ENCODE results near the gene ACSL5.
"Not testable (repeated sequence)": the region's sequence is repeated elsewhere in the genome, so short reads cannot be mapped to it uniquely, and the experiment has no call there.

Gene ACSL5

DNA sequence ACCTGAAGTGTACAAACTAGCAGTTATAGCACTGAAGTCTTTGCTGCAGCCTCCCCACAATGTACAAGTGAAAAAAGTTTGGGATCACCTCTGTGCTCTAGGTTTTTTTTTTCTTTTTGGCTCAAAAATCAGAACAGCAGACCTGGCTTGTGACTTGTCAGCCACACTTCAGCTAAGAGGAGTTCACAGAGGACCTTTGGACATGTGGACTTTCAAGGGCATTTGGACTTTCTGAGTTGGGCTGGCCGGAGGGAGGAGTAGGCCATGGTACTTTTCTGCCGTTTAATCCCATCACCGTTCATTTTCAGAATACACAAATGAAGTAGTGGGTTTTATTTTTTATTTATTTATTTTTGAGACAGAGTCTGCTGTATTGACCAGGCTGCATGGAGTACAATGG is 21.9 kb upstream of the ACSL5 start:
- no peak for FAIRE-seq

DNA sequence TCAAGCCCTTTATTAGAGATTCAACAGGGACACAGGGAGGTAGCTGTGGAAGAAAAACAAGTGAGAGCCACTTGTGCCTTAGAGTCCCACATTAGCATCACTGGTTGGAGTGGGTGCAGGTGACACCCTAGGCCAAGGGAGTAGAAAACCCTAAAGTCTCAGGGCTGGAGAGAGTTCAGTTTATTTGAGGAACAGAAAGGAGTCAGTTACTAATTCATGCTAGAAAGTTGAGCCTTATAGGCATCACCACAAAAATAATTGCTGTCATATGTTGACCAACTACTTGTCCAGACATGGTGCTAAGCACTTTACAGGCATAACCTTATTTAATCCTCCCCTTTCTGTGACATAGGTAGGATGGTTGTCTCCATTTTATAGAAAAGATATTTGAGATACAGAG is 20.9 kb upstream of the ACSL5 start:
- no peak for FAIRE-seq

DNA sequence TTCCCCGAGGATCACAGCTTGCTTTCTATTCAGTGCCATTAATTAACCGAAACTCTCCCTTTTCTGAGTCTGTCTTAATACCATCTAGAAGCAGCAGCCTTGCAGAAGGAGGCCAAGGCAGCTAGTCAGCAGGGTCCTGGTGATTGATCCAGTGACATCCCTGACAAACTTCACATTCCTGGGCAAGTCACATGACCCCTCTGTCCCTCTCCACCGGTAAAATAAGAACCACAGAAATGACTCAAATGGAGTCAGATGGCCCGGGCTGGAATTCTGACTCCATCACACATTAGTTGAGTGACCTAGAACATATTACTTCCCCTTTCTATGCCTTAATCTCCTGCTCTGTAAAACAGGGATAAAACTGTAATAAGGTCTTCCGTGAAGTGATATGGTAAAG is 17.2 kb upstream of the ACSL5 start:
- FAIRE-seq: no peak

DNA sequence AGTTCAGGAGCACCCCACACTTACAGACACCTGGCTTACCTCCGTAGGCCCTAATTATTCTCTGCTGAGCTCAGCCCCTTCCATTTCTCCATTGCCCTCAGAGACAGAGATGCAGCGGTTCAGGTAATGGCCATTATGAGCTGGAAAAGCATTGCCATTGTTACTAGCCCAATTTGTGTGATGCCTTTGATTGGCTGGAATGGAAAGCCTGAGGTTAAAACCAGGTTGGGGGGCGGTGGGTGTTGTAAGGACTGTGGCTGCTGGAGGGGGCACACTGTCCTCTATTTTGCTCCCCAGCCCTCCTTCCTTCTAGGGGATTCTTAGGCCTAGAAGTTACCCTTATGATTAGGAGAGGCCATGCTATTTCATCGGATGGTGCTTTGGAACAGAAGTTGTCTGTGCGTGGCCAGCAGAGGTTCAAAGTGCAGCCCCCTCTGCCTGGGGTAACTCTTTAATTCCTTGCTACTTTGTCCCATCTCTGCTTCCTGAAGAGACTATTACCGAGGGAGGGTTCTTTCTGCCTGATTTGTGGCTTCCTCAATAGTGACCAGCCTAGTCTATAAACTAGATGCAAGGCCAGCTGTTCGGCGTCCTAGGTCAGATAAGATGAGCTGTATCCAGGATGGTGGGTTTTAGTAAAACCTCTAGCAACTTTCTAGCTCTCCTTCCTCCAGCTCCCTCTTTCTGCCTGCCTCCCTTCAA is 14.2 kb upstream of the ACSL5 start:
- FAIRE-seq: no peak

DNA sequence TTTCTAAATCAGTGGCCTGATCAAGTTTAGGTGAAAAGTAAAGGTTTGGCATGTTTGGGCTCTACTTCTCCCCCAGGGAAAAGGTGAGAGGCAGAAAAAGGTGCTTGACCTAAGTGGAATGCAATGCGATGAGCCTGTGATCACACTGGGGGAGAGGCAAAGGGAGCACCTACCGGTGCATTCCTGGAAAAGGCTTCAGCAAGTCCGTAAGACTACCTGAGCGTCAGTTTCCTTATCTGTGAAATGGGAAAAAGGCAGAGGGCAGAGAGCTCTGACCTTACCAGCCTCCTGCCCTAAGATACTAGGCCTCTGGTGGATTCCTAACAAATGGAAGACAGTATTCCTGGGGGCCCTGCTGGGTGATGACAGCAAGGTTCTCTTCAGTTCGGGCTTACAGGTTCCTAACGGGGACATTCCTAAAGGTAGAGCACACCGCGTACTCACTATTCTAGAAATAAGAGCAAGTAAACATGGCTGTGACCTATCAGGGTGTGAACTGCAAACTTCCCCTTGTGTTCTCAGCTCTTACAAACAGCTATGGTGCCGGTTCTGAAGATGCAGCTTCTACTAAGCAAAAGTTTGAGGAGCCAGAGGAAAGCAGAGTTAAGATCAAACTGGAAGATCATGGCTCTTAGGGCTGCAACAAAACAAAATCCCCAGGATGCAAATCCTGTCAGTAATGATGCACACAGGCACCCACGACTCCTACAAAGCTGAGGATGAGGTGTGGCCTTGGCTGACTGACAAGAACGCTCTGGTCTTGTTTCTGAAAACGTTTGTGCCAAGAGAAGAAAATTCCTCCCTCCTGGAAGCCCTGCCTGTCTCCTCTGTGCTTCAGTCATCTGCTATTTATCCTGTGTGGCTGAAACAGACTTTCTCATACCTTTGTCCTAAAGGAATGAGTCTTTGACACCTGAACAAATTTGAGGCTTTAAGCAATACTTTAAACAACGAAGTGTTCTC is 13.3 kb upstream of the ACSL5 start:
- no peak for FAIRE-seq

DNA sequence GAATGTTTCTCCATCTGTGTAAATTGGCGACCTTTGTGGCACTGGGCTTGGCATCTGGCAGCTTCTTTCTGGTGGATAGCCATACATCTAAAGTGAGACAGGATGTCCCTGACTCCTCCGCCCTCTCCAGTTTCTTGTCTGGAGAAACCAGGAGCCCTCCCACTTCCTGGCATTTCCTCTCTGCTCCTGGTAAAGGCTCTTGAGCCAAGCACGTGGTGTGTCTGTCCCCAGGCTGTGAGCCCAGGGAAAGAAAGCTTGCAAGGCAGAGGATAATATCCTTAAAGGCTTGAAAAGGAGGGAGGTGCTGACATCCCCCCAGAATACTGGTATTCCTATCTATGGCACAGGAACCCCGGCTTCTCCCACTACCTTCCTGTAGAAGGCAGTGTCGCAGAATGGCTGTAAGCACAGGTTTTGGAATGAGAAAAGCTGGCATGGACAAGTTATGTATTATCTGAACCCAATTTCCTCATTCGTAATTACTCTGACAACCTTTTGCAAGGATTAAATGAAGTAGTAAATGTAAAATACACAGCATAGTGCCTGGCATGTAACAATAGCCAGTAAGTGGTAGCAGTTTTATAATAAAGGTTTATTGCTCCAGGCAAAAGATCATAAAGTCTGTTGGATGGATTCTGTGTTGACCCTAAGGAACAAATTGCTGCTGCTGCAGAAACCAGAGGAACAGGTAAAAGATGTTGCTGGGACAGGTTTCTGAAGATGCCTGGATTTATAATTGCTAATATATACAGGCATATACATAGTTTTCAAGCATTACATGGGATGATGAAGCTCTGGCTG is 11.8 kb upstream of the ACSL5 start:
- no peak for FAIRE-seq

DNA sequence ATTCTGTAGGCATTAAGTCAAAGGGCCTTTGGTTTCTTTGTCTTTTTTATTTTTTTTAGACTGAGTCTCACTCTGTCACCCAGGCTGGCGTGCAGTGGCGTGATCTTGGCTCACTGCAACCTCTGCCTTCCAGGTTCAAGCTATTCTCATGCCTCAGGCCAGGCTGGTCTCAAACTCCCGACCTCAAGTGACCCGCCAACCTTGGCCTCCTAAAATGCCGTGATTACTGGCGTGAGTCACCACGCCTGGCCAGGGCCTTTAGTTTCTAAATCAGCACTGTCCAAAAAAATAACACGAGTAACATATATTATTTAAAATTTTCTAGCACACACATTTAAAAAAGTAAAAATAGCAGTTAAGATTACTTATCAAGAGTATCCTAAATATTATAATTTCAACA is 11.1 kb upstream of the ACSL5 start:
- no peak for FAIRE-seq

DNA sequence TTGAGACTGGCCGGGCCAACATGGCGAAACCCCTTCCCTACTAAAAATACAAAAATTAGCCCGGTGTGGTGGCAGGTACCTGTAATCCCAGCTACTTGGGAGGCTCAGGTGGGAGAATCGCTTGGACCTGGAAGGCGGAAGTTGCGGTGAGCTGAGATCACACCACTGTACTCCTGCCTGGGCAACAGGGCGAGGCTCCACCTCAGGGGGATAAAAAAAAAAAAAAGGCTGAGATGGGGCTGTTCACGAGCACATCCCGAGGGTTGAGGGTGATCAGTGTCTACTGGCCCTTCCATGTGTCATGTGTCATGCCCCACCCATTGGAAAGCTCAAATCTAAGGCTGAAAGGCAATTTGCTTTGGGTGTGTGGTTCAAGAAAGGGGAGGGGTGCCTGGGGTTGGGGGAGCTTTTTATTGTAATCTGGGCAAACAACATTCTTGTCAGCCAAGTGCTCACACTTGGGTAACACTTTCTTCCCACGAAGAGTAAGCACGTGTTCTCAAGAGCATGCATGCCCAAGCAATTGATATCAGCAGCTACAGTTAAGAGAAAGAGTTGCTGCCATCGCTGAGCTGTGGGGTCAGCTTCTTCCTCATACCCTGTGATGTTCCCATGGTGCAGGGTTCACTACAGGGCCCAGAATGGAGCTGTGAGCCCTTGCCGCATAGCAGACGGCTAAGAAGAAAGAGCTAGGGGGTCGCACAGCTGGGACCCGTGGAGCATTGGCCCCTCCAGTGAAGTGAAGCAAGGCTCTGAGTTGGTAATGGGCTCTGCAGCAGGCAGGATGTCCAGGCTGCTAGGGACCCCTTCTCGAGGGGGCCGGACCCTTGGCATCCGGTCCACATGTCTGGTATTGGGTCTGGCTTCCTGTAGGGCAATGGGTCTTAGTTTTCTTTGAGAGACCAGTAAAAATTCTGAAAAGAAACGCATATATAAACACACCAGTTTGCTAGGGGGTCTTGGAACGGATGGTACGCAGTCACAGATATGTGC is 9.9 kb upstream of the ACSL5 start:
- no peak for FAIRE-seq

DNA sequence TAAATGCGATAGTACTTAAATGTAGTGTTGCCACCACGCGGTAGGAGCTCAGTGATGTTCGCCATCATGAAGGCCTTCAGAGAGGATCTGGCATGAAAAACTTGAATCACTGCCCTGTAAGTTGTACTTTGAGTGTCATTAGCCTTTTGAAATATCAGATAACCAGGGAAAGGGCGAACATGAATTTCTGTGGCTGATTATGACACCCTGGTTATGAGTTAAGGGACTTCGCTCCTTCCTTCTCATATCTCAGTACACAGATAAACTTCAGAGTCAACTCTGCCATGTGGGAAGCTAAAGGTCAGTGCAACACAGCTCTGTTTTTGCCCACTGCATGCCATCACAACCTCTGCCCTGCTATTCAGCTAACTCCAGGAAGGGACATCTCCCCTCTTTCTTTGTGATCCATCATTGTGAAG is 8.9 kb upstream of the ACSL5 start:
- no peak for FAIRE-seq

DNA sequence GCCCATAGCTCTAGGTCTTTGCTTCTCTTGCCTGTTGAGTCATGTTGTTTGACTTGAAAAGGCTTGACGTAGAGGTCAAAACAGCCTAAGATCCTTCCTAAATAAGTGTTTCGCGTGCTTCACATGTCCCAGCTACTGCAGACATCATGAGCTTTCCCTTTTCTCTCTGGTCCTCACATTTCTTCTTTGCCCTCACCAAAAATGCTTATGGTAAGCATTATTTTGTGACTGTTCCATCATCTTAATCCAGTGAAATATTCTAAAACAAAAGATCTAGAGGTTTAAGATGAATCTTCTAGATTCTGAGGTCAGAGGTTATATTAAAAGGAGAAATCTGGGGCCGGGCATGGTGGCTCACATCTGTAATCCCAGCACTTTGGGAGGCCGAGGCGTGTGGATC is 8.5 kb upstream of the ACSL5 start:
- no peak for FAIRE-seq

DNA sequence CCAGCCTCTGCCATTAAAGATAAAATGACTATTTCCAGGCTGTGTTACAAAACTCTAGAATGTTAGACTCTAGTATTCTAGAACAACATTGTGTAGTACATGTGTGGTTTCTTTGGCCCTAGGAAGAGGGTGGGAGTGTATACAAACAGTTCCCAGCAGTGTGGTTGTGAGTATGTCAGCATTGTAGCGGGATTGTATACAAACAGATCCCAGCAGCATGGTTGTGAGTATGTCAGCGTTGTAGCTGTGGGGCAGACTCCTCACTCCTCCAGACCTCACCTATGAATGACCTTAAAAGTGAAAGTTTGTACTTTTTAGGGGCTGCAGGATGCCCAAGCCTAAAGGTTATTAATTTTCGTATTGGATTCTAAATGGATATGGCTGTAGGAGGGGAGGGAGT is 6.9 kb upstream of the ACSL5 start:
- FAIRE-seq: no peak

DNA sequence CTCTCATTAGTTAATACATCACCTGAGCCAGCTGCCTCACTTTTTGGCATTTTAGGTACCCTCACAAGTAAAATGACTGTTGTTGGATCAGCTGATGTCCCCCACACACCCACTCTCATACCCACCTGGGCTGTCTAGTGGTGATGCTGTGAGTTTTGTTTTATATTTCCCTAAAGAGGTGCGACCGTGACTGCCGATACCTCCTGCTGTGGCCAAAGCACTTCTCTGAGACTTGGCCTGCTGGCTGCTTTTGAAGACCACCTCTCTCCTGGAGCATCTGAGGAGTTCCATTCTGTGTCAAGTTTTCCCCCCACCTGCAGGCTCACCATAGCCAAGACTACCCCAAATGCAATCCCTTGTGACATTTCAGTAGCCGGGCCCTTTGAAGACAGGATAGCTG is 6.4 kb upstream of the ACSL5 start:
- FAIRE-seq: no peak

DNA sequence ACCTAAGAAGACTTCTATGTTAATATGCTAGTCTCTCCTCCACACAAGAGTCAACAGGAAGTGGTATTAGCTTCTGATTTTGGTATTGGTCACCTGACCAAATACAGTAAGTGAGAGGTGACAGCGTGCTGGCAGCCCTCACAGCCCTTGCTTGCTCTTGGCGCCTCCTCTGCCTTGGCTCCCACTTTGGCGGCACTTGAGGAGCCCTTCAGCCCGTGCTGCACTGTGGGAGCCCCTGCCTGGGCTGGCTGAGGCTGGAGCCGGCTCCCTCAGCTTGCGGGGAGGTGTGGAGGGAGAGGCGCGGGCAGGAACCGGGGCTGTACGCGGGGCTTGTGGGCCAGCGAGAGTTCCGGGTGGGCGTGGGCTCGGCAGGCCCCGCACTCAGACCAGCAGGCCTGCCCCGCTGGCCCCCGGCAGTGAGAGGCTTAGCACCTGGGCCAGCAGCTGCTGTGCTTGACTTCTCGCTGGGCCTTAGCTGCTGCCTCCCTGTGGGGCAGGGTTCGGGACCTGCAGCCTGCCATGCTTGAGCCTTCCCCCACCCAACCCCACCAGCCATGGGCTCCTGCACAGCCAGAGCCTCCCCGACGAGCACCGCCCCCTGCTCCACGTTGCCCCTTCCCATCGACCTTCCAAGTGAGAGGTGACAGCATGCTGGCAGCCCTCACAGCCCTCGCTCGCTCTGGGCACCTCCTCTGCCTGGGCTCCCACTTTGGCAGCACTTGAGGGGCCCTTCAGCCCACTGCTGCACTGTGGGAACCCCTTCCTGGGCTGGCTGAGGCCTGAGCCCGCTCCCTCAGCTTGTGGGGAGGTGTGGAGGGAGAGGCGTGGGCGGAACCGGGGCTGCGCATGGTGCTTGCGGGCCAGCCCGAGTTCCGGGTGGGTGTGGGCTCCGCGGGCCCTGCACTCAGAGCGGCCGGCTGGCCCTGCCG is 4.2 kb upstream of the ACSL5 start:
- FAIRE-seq: no peak

DNA sequence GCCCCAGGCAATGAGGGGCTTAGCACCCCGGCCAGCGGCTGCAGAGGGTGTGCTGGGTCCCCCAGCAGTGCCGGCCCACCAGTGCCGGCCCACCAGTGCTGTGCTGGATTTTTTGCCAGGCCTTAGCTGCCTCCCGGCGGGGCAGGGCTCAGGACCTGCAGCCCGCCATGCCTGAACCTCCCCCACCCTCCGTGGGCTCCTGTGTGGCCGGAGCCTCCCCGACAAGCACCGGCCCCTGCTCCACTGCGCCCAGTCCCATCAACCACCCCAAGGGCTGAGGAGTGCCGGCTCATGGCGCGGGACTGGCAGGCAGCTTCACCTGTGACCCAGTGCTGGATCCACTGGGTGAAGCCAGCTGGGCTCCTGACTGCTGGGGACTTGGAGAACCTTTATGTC is 3.5 kb upstream of the ACSL5 start:
- no peak for FAIRE-seq

DNA sequence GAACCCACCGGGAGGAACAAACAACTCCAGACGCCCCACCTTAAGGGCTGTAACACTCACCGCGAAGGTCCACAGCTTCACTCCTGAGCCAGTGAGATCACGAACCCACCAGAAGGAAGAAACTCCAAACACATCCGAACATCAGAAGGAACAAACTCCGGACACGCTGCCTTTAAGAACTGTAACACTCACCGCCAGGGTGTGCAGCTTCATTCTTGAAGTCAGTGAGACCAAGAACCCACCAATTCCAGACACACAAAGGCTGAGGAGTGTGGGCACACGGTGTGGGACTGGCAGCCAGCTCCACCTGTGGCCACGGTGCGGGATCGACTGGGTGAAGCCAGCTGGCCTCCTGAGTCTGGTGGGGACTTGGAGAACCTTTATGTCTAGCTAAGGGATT is 2.6 kb upstream of the ACSL5 start:
- not testable (repeated sequence) for FAIRE-seq

DNA sequence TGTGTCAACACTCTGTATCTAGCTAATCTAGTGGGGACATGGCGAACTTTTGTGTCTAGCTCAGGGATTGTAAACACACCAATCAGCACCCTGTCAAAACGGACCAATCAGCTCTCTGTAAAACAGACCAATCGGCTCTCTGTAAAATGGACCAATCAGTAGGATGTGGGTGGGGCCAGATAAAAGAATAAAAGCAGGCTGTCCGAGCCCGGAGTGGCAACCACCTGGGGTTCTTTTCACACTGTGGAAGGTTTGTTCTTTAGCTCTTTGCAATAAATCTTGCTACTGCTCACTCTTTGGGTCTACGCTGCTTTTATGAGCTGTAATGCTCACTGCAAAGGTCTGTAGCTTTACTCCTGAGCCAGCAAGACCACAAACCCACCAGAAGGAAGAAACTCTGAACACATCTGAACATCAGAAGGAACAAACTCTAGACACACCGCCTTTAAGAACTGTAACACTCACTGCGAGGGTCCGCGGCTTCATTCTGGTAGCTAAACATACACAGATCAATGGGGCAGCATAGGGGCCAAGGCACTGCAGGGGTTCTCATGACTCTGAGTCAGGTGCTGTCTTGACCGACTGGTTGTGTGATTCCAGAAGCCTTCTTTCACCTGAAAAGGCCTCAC is 1.6 kb upstream of the ACSL5 start:
- FAIRE-seq: not testable (repeated sequence)

DNA sequence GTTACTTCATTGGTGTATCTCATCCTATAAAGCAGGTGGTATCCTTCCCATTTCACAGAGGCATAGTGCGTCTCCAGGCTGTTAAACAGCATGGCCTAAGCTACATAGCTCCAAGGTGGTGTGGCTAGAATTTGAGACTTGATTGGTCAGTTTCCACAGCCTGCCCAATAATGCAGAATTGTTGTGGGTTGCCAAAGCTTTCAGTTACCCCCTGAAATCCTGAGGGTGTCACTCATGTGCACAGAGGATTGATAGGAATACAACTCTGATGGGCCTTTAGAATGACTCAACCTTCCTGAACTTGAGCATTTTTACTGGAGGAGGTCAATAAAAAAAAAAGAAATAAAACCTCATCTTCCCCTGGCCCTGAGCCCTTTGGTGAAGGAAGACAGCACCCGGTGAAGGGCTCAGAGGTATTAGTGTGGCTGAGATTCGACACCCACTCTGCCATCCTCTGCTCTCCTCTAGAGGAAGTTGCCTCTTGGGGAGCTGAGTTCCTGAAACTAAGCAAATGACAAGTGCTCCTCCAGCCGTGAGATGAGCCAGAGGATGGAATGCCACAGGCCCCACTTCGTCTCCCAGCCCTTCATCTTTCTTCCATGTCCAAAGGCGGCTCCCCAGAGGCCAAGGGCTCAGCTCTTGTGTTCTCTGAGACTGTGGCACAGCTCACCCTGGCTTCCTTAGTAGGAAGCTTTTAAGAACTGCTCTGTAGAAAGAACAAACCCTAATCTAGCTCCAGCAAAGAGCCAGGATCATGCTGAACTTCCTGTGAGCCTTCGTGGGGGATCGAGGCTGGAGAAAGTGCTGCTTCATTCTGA is 1.0 kb downstream of the ACSL5 start:
- FAIRE-seq: no peak

DNA sequence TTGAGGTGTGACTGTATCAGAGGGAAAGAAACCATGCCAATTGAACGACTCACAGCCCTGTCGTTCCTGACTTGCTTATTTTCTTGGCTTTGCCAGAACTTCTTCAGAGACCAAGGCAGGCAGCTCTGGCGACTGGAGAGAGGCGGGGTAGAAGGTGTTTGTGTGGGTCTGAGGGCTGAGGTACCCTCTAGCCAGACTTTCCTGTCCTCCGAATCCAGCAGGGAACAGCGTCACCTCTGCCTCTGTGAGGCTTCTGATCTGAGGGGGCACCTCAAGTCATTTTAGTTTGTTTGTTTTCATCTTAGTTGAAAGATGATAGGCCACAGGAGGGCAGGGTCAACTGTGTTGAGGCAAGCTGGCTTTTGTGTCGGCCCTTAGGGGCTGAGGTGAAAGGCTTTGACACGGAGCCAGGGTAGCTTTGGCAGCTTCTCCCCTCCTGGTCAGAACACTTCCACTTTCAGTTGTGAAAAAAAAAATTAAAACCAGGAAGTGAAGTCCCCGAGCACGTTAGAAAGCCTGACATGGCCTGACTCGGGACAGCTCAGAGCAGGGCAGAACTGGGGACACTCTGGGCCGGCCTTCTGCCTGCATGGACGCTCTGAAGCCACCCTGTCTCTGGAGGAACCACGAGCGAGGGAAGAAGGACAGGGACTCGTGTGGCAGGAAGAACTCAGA is 1.9 kb downstream of the ACSL5 start:
- FAIRE-seq: no peak

DNA sequence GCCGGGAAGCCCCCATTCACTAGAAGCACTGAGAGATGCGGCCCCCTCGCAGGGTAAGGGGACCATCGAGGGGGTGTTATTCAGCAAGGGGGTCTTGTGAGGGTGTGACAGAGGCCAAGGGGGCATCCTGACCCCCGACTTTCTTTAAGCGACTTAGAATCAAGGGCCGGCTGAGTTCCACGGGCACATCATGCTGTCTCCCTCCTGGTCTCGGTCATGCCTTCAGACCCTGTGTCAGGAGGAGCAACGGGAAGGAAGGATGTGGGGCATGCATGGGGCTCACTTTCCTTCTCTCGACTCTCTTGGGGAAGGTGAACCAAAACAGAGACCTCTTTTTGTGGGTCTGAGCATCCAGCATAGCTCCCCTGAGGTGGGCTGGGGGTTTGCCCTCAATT is 2.5 kb downstream of the ACSL5 start:
- no peak for FAIRE-seq

Data from G401.6 (cell line).